ENCODE results near the gene BANF1.

Gene BANF1

DNA sequence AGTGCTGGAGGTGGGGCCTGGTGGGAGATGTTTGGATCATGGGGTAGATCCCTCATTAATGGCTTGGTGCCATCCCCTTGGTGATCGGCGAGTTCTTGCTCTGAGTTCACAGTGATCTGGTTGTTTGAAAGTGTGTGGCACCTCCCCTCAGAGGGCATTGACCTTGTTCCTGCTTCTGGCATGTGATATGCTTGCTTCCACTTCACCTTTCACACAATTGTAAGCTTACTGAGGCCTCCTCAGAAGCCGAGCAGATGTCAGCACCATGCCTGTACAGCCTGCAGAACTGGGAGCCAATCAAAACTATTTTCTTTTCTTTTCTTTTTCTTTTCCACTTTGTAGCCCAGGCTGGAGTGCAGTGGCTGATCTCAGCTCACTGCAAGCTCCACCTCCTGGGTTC lies 35.0 kb downstream of the BANF1 start:
- no peak for DNase-seq (ENCODE audit: low read depth in 4 of 4, low spot score in 1 of 4)

DNA sequence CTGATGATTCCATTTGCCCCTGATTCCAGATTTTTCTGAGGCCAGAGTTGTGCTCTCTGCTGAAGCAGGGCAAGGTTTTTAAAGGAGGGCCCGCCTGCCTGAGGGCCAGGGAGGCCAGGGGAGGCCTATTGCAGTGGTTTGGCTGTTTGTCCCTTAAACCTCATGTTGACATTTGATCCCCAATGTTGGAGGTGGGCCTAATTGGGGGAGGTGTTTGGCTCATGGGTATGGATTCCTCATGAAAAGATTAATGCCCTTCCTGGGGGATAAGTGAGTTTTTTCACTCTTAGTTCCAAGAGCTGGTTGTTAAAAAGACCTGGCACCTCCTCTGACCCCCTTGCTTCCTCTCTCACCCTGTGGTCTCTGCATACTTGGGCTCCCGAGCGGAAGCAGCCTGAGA lies 37.5 kb downstream of the BANF1 start:
- no peak for DNase-seq (ENCODE audit: low read depth in 4 of 4, low spot score in 1 of 4)

DNA sequence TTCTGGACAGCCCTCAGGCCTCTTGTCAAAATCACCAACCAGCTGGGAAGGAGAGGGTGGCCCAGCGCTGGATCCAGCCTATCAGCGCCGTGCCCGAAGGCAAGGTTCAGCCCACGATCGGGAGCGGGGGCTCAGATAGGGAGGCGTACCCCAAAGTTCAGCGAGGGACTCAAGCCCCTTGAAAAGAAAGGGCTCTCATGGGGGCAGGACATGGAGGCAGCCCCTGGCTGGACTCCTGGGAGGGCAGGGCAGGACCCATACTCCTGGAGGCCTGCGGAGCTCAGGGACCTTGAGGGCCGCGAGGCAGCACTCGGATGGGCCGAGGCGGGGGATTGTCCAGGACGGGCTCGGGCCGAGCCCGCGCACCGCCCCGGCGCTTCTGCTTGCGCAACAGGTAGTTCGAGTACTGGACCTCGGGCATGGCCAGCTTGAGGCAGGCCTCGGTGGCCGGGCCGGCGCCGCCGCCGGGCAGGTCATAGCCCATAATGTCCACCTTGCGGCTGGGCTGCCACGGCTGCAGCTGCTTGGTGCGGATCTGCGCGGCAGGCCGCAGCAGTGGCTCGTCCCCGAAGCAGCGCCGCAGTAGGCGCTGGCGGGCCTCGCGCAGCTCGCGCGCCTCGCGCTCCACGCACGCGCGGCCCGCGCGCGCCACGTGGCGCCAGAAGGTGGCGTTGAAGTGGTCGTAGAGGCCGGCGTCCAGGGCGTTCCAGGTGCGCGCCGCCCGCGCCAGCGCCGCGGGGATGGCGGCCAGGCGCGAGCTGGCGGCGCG lies 40.1 kb downstream of the BANF1 start:
- DNase-seq (ENCODE audit: low read depth in 4 of 4, low spot score in 1 of 4), result no peak

DNA sequence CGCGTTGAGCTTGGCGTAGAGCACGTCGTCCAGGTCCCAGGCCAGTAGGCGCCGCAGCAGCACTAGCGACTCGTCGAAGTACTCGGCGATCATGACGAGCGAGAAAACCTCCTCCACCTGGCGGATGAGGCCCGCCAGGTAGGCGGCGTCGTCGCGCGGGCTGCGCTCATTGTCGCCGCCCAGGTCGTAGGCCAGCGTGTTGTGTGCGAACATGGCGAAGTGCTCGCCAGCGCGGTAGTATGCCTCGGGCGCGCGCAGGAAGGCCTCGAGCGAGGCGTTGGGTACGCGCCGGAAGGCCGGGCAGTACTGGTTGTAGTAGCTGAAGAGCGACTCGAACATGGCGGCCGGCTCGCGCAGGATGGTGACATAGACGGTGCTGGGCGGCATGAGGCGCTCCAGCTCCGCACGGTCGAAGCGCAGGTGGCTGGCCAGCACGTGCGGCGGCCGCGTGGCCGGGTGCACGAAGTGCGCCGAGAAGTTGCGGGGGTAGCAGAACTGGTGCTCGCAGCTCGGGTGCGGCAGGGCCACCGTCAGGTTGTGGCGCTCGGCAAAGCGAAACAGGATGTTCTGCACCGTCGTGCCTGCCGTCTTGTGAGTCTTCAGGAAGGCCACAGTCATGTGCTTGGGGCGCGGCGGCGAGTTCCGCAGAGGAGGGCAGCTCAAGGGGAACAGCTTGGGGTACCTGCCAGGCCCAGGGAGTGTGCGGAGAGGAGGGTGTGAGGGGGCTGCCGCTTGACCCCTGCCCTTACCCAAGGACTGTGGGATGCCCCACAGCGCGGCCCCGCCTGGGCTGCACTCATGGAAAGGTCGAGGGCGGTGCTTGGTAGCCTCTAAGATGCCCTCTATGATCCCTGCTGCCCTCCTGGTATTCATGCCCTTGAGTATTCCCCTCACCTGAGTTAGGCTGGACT lies 40.9 kb downstream of the BANF1 start:
- no peak for DNase-seq (ENCODE audit: low read depth in 4 of 4, low spot score in 1 of 4)

DNA sequence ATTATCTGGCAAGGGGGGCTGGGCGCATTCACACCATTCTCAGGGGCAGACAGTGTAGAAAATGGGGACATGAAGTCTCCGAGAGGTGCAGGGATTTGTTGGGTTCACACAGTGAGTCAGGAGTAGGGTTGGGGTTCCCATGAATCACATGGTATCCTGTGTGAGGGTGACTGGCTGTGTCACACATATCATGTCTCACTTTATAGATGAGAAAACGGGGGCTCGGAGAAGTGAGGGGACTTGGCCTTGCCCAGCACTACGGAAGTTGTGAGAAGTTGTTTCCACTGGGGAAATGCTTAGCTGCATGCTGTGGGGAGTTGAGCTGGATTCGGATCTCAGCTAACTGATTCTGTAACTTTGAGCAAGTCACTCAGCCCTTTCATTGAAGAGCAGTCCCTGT lies 42.5 kb downstream of the BANF1 start:
- no peak for DNase-seq (ENCODE audit: low read depth in 4 of 4, low spot score in 1 of 4)

DNA sequence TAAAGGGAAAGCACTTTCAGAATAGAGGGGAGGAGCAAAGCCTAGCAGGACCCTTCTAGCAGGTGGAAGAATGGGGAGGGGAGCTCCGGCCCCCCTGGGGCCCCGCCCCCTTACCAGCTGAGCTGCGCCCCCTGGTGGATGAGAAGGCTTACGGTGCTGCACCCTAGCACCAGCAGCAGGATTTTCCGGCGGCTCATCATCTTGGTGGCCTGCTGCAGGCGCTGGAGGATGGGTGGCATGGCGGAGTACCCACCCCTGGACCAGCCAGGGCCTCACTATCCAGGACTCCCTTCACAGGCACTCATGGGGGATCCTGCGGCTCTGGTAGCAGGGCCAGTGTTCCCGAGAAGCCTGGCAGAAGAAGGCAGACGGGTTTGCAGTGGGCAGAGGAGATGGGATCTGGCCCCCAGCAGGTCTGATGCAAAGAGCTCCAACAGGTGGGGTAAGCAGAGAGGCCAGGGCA lies 42.9 kb downstream of the BANF1 start:
- DNase-seq (ENCODE audit: low read depth in 4 of 4, low spot score in 1 of 4), result peak; percentile 72 to 91 (median 82)

DNA sequence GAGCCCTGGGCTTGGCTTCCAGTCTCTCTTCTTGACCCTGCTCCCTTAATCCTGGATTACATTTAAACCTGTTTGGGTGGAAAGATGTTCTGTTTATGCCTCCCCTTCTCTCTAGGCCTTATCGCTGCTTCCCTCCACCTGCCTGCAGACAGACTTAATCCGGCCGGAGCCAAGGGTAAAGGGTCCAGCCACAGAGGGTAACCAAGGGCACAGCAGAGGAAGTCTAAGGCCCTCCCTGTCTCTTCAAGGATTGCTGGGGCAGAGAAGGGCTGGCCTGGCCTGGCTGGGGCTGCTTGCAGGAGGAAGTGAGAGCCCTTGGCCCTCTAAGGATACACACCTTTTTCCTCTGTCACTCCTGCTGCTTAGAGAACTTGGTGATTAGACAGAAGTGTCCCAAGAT lies 44.6 kb downstream of the BANF1 start:
- DNase-seq (ENCODE audit: low read depth in 4 of 4, low spot score in 1 of 4), result no peak

DNA sequence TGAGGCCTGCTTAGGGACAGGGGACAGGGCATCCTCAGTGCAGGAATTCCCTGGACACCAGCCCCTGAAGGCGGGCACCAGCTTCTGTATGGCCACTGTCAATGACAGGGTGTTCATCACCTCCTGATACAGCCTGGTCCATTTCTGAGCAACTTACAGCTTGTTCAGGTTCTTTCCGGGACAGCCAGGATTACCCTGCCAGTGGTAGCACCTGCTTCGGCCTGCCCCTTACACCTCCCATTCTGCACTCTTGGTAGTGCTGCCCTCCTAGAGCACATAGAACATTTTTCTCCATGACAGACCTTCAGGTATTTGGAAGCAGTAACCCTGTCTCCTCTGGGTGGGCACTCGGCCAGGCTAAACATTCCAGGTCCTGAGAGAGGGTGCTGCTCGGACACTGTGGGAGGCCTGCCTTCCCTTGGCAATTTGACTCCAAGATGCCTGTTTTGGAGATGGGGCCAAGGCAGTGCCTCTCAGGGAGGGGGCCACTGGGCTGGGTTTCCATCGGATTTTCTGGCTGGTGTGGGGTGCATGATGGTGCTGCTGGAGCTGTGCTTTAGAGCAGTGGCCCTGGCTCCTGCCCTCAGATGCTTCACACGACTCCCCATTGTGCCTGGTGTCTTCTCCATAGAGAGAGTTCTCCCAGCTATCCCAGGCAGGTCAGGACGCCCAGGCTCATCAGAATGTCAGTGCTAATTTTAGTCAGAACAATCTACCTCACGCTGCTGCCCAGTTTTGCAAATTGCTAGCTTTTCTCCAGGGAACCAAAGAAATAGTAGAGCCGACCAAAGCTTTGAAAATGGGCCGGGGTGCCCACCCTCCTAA lies 45.5 kb downstream of the BANF1 start:
- no peak for DNase-seq (ENCODE audit: low read depth in 4 of 4, low spot score in 1 of 4)

DNA sequence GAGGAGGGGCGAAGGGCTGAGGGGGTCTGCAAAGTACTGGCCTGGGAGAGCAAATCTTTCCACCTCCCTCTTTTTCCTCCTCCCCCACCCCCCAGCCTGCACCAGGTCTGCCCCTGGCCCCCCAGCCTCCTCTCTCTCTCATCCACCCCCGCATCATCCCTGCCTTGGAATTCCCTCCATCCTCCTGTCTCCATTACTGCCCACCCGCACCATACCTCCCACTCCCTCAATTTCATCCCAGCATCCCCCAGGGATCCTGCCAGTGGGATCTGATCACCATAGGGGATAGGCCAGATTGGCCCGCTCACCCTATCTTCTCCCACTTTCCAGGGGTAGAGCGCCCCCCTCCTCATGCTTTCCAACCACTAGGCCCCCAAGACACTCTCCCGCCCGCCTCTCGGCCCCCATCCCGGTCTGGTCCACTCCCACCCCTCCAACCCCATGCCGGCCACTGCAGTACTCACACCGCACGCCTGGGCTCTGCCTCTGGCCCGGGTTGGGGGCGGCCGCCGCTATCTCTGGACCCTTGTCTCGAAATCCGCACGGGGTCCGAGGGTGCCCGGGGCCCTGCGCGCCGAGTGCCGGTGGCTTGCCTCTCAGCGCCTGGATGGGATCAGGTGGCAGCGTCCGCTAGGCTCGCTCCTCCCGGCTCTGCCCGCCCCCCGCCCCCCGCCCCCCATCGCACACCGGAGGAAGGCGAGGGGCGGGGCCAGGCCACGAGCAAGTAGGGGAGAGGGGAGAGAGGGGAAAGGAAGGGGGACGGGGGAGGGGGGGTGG lies 46.4 kb downstream of the BANF1 start, which contains the start of gene GAL3ST3:
GAL3ST3 (minus strand) TSS at position 615 of the 777 bp plus-strand sequence. CDS start 3,746 bp downstream, outside the sequence.
- DNase-seq (ENCODE audit: low read depth in 4 of 4, low spot score in 1 of 4), result no peak

DNA sequence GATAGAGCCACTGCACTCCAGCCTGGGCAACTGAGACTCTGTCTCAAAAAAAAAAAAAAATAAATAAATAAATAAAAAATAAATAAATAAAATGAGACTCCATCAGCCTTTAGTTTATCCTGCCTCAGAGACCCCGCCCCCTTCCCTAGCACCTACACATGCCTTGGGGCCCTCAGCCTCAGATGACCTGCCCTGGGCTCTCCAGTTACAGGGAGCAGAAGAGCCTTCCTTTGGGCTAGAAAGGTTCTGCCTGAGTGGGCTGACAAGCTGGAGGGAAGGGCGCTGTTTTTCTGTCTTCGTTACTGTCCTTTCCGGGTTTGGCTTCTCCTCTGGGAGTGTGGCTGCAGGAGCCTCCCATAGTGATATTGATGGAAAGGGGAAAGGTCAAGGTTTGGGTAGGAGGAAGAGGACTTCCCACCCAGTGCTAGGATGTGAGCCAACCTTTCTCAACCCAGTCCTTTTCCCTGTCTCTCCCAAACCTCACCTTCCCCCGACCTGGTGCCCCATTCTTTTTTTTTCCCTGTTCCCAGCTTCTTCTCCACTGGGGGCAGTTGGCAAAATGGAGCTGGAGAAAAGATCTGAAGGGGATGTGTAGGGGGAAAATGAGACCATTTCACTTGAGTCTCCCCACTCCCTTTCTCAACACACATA lies 48.4 kb downstream of the BANF1 start:
- DNase-seq (ENCODE audit: low read depth in 4 of 4, low spot score in 1 of 4), result no peak

DNA sequence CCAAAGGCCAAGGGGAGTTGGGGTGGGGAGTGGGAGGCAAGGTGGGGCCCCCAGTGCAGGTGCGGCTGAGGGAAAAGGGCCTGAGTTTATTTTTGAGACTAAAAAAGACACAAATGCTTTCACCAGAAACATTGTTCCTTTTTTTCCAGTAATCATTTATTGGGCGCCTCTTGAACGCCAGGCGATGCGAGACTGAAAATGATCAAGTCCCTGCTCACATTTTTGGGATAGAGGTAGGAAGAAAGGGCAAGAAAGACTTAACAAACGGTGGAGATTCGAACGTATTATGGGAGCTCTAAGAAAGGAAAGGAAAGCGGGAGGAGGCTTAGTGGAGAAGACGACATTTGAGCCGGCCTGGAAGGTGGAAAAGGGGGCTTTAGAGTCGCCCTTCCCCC lies 49.1 kb downstream of the BANF1 start:
- DNase-seq (ENCODE audit: low read depth in 4 of 4, low spot score in 1 of 4), result no peak

DNA sequence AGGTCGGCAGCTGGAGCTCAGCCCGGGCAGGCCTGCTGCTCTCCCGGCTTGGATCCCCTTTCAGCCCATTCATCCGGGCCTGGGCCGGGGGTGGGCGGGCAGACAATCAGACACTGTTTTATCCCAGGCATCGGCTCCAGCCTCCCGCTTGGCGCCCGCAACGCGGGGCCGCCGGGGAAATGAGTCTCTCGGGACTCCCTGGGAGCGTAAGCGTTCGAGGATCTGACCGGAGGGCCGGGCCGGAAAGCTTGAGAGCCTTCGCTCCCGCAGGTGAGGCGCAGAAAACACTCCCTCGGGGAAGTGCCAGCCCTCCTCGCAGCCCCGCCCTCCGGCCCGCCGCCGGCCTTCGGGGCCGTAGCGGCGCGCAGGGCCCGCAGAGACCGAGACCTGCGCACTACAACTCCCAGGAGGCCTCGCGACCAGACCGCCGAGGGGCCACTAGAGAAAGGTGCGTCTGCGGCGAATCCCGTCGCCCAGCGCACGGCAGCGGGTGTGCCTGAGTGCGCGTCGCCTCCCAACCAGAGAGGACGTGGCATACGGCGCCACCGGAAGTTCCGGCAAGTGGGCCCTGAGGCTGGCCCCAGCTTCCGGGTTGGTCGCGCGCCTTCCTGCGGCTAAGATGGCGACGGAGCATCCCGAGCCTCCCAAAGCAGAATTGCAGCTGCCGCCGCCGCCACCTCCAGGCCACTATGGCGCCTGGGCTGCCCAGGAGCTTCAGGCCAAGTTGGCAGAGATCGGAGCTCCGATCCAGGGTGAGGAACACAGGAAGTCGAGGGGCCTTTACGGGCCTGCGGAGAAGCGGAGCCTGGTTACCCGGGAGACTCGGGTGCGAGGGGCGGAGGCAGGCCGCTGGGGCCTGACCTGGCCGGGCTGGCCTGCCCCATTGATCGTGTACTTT lies 49.7 kb downstream of the BANF1 start, which contains the start of gene SF3B2:
SF3B2 (plus strand) TSS at position 599 of the 898 bp plus-strand sequence; CDS start at position 620, 21 bp downstream.
- peak; percentile 84 to 95 (median 88) for DNase-seq (ENCODE audit: low read depth in 4 of 4, low spot score in 1 of 4)

DNA sequence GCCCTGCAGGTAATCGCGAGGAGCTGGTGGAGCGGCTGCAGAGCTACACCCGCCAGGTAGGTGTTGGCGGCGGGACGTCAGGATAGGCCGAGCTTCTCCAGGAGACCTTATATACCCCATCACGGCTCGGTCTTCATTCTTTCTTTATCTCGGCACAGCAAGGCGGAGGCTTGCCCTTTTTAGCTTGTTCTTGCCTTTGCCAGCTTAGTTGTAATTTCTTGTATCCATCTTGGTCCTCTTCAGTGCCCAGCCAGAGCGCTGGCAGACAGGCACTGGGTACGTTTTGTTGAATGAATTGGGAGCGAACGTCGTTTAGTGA lies 50.3 kb downstream of the BANF1 start:
- DNase-seq (ENCODE audit: low read depth in 4 of 4, low spot score in 1 of 4), result no peak
